GM18502 (cell line): ENCODE measurements around the gene ST3GAL4.

Experiments used
- ATAC-seq: cut with Tn5 transposase; IDR thresholded peaks from one replicate; pipeline ENCODE4 v1.9.1; 2021; ENCODE audit warnings: mild to moderate bottlenecking; ENCODE audit not compliant: unreplicated experiment, poor library complexity

Gene ST3GAL4

DNA sequence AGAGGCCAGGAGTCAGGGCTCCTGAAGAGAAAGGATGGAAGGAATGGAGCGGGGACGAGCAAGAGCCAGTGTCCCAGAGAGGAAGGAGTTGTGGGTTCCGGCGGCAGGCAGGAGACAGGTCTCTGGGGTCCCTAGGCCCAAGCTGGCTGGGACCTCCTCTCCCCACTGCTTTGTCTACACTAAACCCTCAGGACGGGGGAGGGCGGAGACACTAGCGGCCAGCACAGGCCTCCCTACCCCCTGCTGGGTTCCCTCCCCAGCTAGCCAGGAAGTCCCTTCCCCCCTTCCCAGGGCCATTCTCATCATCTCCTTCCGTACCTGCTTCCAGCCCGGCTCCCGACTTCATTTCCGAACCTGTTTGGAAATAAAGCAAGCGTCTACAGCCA is 79.5 kb downstream of the ST3GAL4 start:
- ATAC-seq = no peak

DNA sequence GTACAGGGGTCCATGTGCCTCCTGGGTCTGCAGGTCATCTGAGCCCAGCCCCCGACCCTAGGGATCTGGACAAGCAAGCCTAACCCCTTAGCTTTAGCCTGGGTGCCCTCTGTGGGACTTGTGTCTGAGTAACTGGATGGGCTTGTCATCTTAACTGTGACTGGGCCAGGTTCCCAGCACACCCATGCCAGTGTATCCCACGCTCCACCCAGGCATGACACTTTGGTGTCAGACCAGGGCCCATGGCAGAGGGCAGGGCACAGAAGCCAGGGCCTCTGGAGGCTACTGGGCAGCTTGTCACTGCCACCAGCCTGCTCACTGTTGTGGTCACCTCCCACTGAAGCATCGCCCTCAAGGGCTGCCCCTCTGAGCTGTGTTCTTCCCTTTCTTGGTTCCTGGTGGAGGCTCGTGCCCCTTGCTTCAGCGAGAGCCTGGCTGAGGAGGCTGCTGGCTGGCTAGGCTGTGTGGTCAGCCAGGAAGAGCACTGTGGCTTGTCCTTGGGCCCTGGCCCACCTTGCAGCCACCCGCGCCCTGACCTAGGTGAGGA is 80.8 kb downstream of the ST3GAL4 start:
- no peak for ATAC-seq

DNA sequence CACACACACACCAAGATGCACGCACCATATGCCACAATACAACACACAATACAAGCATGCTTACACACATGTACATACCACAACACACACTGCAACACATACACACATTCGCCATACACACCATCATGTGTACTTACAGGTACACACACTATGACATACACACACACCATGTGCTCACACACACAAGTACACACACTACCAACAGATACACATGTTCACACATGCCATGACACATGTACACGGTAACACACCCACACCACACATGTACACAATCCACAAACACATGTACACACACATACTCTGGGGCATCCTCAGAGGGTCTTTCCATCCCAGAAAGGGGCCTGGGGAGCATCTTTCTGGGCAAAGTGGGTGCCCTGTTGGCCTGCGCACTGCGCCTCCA is 82.2 kb downstream of the ST3GAL4 start:
- ATAC-seq = no peak

GRCh38 chr11:126438272-126438671 is 82.8 kb downstream of the ST3GAL4 start:
- no peak for ATAC-seq

DNA sequence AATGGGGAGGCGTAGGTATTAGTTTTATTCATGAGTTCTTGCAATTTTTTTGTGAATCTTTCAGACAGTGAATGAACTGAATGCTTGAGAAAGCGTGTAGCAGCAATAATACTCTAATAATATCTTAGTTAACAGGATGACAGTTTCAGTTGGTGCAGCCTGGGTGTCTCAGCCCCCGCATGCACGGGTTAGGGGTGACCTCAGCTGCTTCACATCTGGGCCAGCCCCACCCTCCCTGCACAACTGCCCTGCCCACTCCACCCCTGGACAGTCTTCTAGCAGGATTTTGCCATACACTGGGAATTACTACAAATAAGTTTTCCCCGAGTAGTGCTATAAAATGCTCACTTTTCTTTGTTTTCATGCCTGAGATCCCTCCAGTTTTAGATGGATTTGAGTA is 83.2 kb downstream of the ST3GAL4 start:
- no peak for ATAC-seq

DNA sequence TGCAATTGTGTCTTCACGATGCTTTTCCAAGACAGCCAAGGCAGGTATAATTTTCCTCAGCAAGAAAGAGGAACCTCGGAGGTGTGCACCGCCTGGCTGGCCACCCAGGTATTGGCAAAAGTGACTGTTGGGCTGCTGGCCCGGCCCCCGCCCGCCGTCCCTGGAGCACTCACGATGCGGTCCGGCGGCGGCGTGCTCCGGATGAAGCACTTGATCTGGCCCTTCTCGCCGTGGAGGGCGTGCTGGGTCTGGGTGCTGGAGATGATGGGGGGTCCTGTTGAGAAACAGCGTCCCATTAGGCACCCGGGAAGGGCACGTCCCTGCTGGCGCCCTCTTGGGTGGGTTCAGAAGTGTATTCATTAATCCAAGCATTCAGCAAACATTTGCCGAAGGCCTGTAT is 84.8 kb downstream of the ST3GAL4 start:
- ATAC-seq = no peak

DNA sequence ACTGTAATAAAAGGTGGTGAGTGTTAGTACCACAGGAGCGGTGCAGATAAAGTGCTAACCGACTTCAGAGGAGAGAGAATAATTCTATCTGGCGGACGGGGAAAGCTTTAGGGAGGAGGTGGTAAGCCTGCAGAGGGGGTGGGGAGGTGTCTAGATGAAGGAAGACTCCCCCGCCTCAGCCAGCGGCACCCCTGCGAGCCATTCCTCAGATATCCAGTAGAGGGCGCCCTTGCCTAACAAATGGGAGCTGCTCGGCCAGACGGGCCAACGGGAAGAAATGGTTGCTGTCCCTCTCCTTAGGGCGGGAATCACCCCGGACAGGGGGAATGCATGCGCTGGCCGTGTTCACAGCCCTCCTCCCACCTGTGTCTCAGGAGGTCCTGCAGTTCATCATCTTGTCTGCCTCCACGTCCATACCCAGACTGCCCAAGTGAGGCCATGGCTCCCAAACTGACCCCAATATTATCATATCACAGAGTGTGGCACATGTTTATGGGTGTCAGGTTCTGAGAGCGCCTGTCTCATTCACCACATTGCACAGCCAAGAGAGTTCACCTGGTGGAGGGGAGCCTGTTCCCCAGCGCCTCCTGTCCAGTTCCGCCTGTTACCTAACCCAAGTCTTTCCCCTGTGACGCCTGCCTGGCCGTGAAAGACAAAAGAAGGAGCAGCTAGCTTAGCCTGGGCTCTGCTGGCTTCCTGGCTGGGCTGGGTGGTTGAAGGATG is 85.5 kb downstream of the ST3GAL4 start:
- ATAC-seq = peak; percentile 77

DNA sequence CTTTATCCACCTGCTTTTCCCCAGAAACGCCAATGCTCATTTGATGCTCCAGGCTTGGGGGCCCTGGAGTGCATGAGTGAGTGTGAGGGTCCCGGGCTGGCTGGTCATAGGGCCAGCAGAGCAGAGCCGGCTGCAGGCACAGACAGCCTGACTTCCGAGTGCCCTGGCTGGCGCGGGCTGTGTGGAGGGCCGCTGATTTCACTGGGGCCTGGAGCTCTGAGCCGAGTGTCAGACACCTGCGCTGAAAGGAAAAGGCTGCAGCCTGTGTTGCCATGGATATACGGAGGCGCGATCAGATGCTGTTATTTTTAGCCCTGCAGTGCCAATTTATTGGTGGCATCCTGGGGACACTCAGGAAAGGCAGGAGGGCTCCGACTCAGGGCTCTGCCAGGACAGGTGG is 87.6 kb downstream of the ST3GAL4 start:
- ATAC-seq = no peak

DNA sequence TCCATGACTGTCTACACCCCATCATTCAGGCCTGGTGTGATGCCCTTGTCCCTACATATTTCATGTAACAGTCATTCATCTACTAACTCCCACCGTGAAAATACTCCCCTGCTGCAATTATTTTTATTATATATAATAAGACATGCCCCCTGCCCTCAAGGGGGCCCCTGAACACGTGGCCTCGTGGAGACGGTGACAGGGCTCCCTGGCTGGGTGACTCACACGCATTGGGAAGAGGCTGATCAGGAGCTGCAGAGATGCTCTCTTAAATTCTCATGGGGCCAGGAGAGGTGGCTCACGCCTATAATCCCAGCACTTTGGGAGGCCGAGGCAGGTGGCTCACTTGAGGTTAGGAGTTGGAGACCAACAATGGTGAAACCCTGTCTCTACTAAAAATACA is 88.6 kb downstream of the ST3GAL4 start:
- no peak for ATAC-seq

DNA sequence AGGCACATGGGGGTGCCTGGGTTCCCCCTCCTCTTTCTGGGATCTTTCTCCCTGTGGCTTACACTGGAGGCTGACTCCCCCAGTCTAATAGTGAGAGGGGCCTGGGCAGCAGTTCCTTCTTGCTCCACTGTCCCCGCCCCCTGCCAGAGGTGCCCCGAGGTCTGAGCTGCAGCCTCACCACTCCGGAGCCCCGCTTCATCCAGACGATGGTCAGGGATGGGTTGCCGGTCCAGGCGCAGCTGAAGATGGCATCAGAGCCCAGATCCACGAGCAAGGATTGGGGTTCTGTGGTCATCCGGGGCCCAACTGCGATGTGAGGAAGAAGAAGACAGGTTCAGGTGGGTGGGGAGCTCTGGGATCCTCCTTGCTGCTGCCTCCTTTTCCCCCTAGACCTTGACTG is 91.1 kb downstream of the ST3GAL4 start:
- ATAC-seq = no peak

GRCh38 chr11:126450198-126450597 is 94.7 kb downstream of the ST3GAL4 start:
- no peak for ATAC-seq

GRCh38 chr11:126450806-126451205 is 95.3 kb downstream of the ST3GAL4 start:
- no peak for ATAC-seq

DNA sequence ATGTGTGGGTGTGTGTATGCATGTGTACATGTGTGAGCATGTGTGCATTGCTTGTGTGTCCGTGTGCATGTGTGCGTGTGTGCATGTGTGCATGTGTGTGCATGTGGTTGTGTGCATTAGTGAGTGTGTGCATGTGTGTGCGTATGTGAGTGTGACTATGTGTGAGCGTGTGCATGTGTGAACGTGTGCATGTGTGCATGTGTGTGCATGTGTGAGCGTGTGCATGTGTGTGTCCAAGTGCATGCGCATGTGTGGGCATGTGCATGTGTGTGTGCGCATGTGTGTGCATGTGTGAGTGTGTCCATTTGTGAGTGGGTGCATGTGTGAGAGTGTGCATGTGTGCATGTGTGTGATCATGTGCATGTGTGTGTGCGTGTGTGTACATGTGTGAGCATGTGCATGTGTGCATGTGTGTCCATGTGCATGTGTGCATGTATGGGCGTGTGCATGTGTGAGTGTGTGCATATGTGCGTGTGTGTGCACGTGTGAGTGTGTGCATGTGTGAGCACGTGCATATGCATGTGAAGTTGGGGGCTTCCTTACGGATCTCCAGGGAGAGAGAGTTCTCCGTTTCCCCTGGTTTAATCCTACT is 95.8 kb downstream of the ST3GAL4 start:
- no peak for ATAC-seq

GRCh38 chr11:126452241-126453101 is 97.0 kb downstream of the ST3GAL4 start:
- no peak for ATAC-seq

DNA sequence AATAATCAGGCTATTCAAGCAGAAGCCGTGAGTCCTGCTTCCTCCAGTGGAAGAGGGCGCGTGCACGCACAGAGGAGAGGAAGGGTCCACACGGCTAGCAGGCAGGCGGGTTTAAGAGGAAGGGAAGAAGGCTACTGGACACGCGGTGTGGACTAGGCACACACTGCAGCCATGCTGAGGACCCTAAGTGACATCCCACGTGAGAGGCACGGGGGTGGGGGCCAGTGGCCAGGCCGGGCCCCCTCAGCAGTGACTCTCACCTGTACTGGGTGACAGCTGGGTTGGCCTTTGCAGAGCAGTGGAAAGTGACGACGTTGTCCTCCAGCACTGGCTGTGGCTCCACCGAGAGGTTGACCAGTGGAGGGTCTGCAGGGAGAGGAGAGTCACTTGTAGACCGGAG is 100.6 kb downstream of the ST3GAL4 start:
- no peak for ATAC-seq

DNA sequence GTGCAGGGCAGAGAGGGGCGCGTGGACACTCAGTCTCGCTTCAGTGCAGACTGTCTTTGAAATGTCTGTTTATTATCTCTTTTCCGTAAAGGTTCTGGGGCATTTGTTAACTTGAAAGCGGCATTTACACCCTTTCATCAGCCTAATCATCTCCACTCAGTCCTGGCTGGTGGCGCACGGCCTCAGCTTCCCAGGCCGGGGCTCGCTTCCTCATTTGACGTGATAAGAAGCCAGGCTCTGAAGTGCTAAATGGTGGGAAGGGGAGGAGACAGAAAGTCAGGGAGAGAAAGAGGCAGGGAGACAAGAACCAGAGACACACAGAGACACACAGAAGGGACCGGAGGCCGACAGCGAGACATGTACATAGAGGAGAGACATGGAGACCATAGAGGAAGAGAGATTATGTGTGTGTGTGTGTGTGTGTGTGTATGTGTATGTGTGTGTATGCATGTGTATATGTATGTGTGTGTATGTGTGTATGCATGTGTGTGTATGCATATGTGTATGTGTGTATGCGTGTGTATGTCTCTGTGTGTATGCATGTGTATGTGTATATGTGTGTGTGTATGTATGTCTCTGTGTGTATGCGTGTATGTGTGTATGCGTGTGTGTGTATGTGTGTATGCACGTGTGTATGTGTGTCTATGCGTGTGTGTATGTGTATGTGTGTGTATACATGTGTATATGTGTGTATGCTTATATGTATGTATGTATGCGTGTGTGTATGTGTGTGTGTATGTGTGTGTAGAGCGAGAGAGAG is 101.5 kb downstream of the ST3GAL4 start:
- ATAC-seq = no peak

GRCh38 chr11:126457817-126458216 is 102.3 kb downstream of the ST3GAL4 start:
- ATAC-seq = no peak

DNA sequence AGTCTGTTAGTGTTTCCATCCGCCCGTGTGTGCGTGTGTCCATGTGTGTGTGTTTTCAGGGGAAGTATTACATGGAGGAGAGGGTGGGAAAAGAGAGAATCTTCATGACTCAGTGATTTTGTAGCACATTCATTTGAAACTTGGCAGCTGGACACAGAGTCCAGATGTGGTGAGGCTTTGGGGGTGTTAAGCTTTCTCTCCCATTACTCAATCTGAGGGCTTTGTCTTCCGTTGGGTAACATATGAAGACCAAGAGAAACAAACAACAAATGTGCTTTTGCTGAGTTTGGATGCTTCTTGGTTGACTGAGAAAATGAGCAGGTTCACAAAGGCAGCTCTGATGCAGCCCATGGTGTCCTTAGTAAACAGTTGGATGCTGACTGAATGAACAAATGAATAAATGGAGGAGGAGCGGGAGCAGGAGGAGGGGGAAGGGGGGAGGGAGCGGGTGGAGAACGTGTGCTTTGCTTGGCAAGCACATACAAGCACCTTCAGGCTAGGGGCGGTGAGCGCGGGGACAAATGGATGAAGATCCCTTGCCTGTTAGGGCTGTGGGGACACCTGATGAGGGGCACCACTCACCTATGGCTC is 104.3 kb downstream of the ST3GAL4 start:
- ATAC-seq = no peak

DNA sequence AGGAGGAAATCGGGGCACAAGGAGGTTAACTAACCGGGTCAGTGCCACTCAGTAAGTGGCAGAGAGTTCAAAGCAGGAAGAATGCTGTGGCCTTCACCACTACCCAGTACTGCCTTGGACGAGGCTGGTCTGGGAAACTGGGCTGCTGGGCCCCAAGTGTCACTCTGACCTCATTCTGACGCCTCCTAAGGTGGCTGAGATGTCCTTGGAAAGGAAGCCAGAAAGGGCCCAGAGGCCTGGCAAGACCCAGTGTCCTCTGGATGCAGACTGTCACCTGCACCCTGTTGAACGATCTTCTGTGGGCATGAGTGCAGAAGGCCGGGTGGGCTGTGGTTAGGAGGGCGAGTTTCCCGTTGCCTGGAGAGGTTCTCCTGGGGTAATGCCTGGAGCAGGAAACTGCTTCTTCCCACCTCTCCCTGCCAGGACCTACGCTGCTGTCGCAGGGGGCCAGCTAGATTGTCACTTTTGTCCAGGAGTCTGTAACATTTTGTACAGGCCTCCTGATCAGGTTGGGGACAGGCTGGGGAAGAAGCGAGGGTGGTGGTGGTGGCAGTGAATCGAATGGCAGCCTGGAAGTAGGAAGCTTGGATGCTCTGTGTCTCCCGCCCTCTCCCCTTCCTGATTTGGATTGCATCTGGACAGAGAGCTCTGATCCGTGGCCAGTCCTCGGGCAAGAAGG is 105.1 kb downstream of the ST3GAL4 start:
- no peak for ATAC-seq

DNA sequence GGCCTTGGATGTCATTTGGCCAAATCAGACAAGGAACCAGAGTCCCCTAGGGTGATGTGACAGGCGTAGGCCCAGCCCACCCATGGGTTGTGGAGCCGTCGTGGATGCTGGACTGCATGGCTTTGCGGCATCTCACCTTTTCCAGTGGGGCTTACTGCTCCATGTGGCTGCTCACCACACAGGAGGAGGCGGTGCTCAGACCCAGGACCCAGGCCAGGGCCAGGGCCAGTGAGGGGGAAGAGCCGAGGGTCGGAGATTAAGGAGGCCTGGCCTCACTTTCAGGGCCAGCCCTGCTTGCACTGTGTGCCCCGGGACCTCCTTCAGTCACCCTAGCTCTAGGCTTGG is 105.6 kb downstream of the ST3GAL4 start:
- no peak for ATAC-seq
